ENCODE data around the gene ROBO1. TPM values are rescaled to one million over a fixed set of nuclear protein-coding genes. Genes with fewer than 3 reads are reported as not detected.

Gene ROBO1
- total RNA-seq, 2 experiments from 2014 or later, result 0.36 to 0.69 TPM

GRCh38 chr3:79199966-79200365 is 567.8 kb downstream of the ROBO1 start:
- CTCF ChIA-PET, result no interaction called here
- no peaks in the 10 kb centered on the region for H3K27me3 ChIP-seq (ENCODE audit: control insufficient read depth in 1 of 2, insufficient read depth in 2 of 2, low read length in 2 of 2)
- Mint-ChIP-seq H3K4me3 (no peak overlapping the region), H3K27ac (no peak overlapping the region), H3K27me3 (no peaks in the 10 kb centered on the region), H3K9me3 (peaks cover 4% of the 10 kb centered on the region), H3K4me1 (ENCODE audit: low read depth) (no peaks in the 10 kb centered on the region), H3K36me3 (ENCODE audit: low read depth) (no peaks in the 10 kb centered on the region)
- peaks cover 0 to 2% of the 10 kb centered on the region in 2 experiments for H3K9me3 ChIP-seq (ENCODE audit: control insufficient read depth in 1 of 2, insufficient read depth in 1 of 2, low read length in 2 of 2)
- TF ChIP-seq, protein P1, sequence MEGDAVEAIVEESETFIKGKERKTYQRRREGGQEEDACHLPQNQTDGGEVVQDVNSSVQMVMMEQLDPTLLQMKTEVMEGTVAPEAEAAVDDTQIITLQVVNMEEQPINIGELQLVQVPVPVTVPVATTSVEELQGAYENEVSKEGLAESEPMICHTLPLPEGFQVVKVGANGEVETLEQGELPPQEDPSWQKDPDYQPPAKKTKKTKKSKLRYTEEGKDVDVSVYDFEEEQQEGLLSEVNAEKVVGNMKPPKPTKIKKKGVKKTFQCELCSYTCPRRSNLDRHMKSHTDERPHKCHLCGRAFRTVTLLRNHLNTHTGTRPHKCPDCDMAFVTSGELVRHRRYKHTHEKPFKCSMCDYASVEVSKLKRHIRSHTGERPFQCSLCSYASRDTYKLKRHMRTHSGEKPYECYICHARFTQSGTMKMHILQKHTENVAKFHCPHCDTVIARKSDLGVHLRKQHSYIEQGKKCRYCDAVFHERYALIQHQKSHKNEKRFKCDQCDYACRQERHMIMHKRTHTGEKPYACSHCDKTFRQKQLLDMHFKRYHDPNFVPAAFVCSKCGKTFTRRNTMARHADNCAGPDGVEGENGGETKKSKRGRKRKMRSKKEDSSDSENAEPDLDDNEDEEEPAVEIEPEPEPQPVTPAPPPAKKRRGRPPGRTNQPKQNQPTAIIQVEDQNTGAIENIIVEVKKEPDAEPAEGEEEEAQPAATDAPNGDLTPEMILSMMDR (IDR thresholded peaks at IDR 0.05), result no peak
- no peak for ATAC-seq (ENCODE audit: poor library complexity)
- no peak for DNase-seq
- intact Hi-C loops (cut with DNase I, micrococcal nuclease), result no loop called here
- no peaks in the 10 kb centered on the region for H3K36me3 ChIP-seq (ENCODE audit: insufficient read depth, low read length)
- no peaks in the 10 kb centered on the region for H3K4me1 ChIP-seq (ENCODE audit: insufficient read depth, low read length)
- no peak overlapping the region for H3K27ac ChIP-seq (ENCODE audit: low read depth in 1 of 2, low read length in 2 of 2)
- no peak overlapping the region for H3K4me3 ChIP-seq (ENCODE audit: low read length)
- POLR2A ChIA-PET, result no interaction called here

- POLR2A ChIA-PET, result no interaction called here
- TF ChIP-seq, protein P1 (IDR thresholded peaks at IDR 0.05), result no peak
- no peak for ATAC-seq (ENCODE audit: poor library complexity)
- H3K36me3 ChIP-seq (ENCODE audit: insufficient read depth, low read length), result no peaks in the 10 kb centered on the region
- no peak for DNase-seq
- intact Hi-C loops (cut with DNase I, micrococcal nuclease), result no loop called here
- CTCF ChIA-PET, result no interaction called here
- H3K4me3 Mint-ChIP-seq, result no peak overlapping the region
- H3K27me3 Mint-ChIP-seq, result no peaks in the 10 kb centered on the region
- no peak overlapping the region for H3K4me3 ChIP-seq (ENCODE audit: low read length)
- no peaks in the 10 kb centered on the region for H3K36me3 Mint-ChIP-seq (ENCODE audit: low read depth)
- H3K27ac Mint-ChIP-seq, result no peak overlapping the region
- no peak overlapping the region for H3K27ac ChIP-seq (ENCODE audit: low read depth in 1 of 2, low read length in 2 of 2)
- no peaks in the 10 kb centered on the region for H3K4me1 ChIP-seq (ENCODE audit: insufficient read depth, low read length)
- no peaks in the 10 kb centered on the region for H3K4me1 Mint-ChIP-seq (ENCODE audit: low read depth)
- H3K27me3 ChIP-seq (ENCODE audit: control insufficient read depth in 1 of 2, insufficient read depth in 2 of 2, low read length in 2 of 2), result no peaks in the 10 kb centered on the region
- no peaks in the 10 kb centered on the region for H3K9me3 Mint-ChIP-seq
- no peaks in the 10 kb centered on the region for H3K9me3 ChIP-seq (ENCODE audit: control insufficient read depth in 1 of 2, insufficient read depth in 1 of 2, low read length in 2 of 2)
Observed at GRCh38 chr3:79187426-79187825, 580.4 kb downstream of the ROBO1 start.

GRCh38 chr3:79184251-79184650 is 583.5 kb downstream of the ROBO1 start:
- Mint-ChIP-seq H3K27ac (no peak overlapping the region), H3K4me3 (no peak overlapping the region), H3K36me3 (ENCODE audit: low read depth) (no peaks in the 10 kb centered on the region), H3K4me1 (ENCODE audit: low read depth) (no peaks in the 10 kb centered on the region), H3K9me3 (peaks cover 4% of the 10 kb centered on the region), H3K27me3 (no peaks in the 10 kb centered on the region)
- no peaks in the 10 kb centered on the region for H3K9me3 ChIP-seq (ENCODE audit: control insufficient read depth in 1 of 2, insufficient read depth in 1 of 2, low read length in 2 of 2)
- H3K4me1 ChIP-seq (ENCODE audit: insufficient read depth, low read length), result no peaks in the 10 kb centered on the region
- no peak overlapping the region for H3K27ac ChIP-seq (ENCODE audit: low read depth in 1 of 2, low read length in 2 of 2)
- no peaks in the 10 kb centered on the region for H3K36me3 ChIP-seq (ENCODE audit: insufficient read depth, low read length)
- TF ChIP-seq, protein P1 (IDR thresholded peaks at IDR 0.05), result no peak
- intact Hi-C loops (cut with DNase I, micrococcal nuclease), result no loop called here
- no peaks in the 10 kb centered on the region for H3K27me3 ChIP-seq (ENCODE audit: control insufficient read depth in 1 of 2, insufficient read depth in 2 of 2, low read length in 2 of 2)
- DNase-seq (no peak), ATAC-seq (ENCODE audit: poor library complexity) (no peak)
- POLR2A ChIA-PET, result no interaction called here
- CTCF ChIA-PET, result no interaction called here
- no peak overlapping the region for H3K4me3 ChIP-seq (ENCODE audit: low read length)

All from CD4-positive, alpha-beta T cell (primary cell).